Loucy (cell line): ENCODE results near the gene RECQL.

Experiments
- CTCF ChIP-seq: fragments of 200-600 bp; sonication (generic); conservative IDR thresholded peaks from 2 replicates; pipeline ENCODE4 v1.5.1; 2014; ENCODE audit warnings: mild to moderate bottlenecking, antibody characterized with exemption, low read length
- EZH2phosphoT487 ChIP-seq: fragments of 200-600 bp; IDR thresholded peaks from 2 replicates; pipeline ENCODE4 v1.6.1; 2018; ENCODE audit warnings: antibody characterized with exemption, mild to moderate bottlenecking, moderate library complexity, borderline replicate concordance

- TF ChIP-seq CTCF, result no peak
- no peak for TF ChIP-seq EZH2phosphoT487
Measured at GRCh38 chr12:21541773-21542172, 40.3 kb upstream of the RECQL start.
